NOMO-1 treated with dmso at 0.1 percent for 144 hours (cell line): ENCODE results near the gene CNOT4.
"Not testable (repeated sequence)": the region's sequence is repeated elsewhere in the genome, so short reads cannot be mapped to it uniquely, and the experiment has no call there.

ENCODE experiments used
- DNase-seq: peaks from one replicate; lab custom pipeline; 2025; ENCODE audit not compliant: unreplicated experiment; lab: John Stamatoyannopoulos, UW

CNOT4 gene

GRCh38 chr7:135328526-135328925 lies 181.4 kb downstream of the CNOT4 start:
- DNase-seq = no peak

- DNase-seq = no peak
These were observed 181.8 kb downstream of the CNOT4 start for GRCh38 chr7:135328053-135328452.

- DNase-seq = no peak
These were observed 182.4 kb downstream of the CNOT4 start for GRCh38 chr7:135327458-135327857.

DNA sequence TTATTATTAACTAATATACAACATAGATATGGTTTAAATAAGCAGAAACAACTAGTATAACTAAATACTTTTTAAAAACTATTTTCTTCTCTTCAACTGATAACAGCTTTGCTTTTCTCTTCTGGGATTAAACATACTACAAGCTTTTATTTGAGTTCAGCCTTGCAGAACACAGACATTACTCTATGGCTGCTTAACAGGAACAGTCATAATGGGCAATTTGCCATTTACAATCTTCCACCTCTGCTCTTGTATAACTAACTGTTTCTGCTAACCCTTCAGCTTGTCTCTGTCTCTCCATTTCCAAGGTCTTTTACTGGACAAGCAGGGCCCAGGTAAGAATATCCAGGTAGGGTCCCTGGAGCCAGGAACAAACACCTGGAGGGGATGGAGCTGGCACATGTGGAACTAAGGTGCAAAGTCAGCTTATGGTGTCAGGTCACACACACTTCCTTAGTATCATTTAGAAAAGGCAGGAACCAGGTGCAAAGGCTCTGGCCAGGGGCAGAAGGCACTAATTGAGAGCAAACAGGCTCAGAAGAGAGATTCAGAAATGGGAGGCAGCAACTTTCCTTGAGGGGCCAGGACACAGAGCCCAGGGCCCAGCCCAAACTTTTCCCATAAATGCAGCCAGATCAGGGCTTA lies 183.1 kb downstream of the CNOT4 start:
- DNase-seq = no peak

DNA sequence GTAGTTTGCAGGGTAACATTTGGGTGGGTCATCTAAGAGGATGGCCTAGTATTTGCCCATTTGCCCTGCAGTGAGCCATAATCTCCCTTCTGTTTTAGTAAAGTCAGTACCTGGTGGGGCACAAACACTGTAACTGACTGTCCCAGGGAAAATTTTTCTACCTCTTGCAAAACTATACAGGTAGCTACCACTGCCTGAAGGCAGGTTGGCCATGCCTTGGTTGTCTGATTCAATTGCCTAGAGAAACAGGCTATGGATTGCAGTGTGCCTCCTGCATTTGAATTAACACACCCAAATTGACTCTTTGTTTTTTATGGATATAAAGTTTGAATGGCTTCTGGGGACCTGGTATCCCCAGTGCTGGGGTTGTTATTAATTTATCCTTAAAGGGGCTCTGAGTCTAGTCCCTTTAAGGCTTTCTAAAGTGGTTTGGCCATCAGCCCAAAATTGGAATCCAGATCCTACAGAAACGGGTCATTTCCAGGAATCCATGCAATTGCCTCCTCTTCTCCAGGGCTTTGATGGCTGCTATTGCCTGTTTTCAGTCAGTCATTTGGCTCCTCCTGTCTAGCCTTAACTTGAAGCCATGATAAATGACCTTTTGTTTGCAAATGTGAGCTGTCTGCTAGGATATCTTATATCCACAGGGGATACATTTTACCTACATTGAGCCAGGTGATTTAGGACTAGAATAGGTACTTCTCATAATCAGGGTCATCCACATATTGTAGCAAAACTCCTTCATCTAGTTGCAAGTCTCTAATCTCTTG lies 187.1 kb downstream of the CNOT4 start:
- DNase-seq = no peak

DNA sequence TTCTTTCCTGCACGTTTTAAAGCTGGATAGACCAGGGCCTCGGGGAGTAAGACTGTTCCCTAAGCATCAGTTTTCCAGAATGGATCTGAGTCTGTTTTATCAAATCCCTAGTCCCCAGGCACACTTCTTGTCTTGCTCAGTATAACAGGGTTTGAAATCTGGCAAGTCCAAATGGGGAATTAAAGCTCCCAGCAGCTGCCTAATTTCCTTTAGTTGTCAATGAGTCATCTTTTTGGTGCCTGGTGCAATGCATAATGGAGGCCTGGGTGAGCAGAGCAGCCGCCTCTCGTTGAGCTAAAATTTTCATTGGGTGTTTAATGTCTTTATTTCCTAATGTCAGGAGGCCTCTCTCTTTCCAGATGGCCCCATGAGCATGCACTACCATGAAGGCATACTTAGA lies 188.3 kb downstream of the CNOT4 start:
- no peak for DNase-seq

DNA sequence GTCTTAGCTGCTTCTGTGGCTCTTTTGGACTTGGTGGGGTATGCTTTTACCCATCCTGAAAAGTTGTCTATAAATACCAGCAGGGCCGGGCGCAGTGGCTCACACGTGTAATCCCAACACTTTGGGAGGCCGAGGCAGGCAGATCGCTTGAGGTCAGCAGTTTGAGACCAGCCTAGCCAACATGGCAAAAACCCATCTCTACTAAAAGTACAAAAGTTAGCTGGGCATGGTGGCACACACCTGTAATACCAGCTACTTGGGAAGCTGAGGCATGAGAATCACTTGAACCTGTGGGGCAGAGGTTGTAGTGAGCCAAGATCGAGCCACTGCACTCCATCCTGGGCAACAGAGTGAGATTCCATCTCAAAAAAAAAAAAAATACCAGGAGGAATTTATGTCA lies 188.9 kb downstream of the CNOT4 start:
- not testable (repeated sequence) for DNase-seq

- DNase-seq = no peak
These were observed 189.6 kb downstream of the CNOT4 start for GRCh38 chr7:135320268-135320667.

GRCh38 chr7:135317676-135318325 lies 192.1 kb downstream of the CNOT4 start:
- DNase-seq = no peak

DNA sequence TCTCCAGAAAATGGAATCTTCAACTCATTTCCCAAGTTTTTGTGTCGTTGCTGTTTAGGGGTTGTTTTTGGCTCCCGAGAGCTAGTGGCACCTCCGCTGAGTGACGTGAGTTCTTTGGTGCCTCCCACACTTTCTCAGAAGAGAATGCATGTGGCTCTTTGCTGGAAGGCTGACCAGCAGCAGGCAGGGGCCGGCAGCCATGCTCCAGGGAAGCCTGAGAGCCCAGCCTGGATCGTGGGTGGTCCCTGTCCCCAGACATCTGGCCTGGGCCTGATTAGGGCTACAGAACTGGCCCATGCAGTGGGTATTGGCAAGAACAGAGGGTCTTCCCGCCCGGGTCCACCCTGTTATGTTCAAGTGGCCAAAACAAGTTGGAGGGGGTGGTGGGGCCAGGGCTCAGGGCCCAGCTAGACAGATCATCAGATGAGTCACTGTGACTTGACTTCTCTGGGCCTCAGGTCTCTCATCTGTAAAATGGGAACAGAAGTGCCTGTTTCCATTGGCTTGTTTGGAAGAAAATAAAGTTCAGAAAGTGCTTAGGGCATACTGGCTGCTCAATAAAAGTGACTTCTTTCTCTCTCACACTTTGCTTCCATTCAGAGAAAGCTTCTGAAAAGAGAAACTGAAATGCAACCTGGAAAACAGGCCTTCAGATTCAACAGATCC lies 193.1 kb downstream of the CNOT4 start:
- no peak for DNase-seq

GRCh38 chr7:135313971-135314370 lies 195.9 kb downstream of the CNOT4 start:
- no peak for DNase-seq
